Measurements from ENCODE around the gene DNASE1L1. TPM values are rescaled to one million over a fixed set of nuclear protein-coding genes. Genes with fewer than 3 reads are reported as not detected.

DNASE1L1 gene
- total RNA-seq, 1 donor from 2014 or later: 14.2 TPM

GRCh38 chrX:154452823-154453222 is 43.8 kb upstream of the DNASE1L1 start:
- Histone ChIP-seq H3K4me2 (no peak overlapping the region), H3K27ac (no peak overlapping the region)
- TF ChIP-seq EZH2 (IDR thresholded peaks at IDR 0.05): no peak
- no peak for TF ChIP-seq EZH2phosphoT487 (IDR thresholded peaks at IDR 0.05)
- no peak for TF ChIP-seq CTCF (IDR thresholded peaks at IDR 0.05)

GRCh38 chrX:154450312-154450711 is 41.3 kb upstream of the DNASE1L1 start:
- peaks cover 20% of the 10 kb centered on the region for H3K9me3 Mint-ChIP-seq
- H3K36me3 Mint-ChIP-seq: peaks cover 11% of the 10 kb centered on the region
- H3K27me3 ChIP-seq: no peaks in the 10 kb centered on the region
- no peak overlapping the region for H3K4me3 Mint-ChIP-seq
- no peak overlapping the region for H3K27ac ChIP-seq
- H3K4me1 ChIP-seq: no peaks in the 10 kb centered on the region
- TF ChIP-seq CTCF (IDR thresholded peaks at IDR 0.05): no peak
- TF ChIP-seq EZH2phosphoT487 (IDR thresholded peaks at IDR 0.05): no peak
- no peak for TF ChIP-seq EZH2 (IDR thresholded peaks at IDR 0.05)
- H2AFZ ChIP-seq (replicated peaks): no peak overlapping the region
- H3K4me3 ChIP-seq: no peak overlapping the region
- H3K9me3 ChIP-seq (ENCODE audit: low read depth): no peaks in the 10 kb centered on the region
- H3F3A ChIP-seq (ENCODE audit: low read depth): no peaks in the 10 kb centered on the region
- DNase-seq (ENCODE audit: low spot score): no peak
- no peak overlapping the region for H3K4me2 ChIP-seq
- no peaks in the 10 kb centered on the region for H3K36me3 ChIP-seq
- H3K9ac ChIP-seq: no peak overlapping the region
- peaks cover 15% of the 10 kb centered on the region for H3K27me3 Mint-ChIP-seq (ENCODE audit: insufficient read depth, low read depth)
- H3K27ac Mint-ChIP-seq: no peak overlapping the region
- H4K20me1 ChIP-seq (ENCODE audit: low read depth): no peaks in the 10 kb centered on the region
- peaks cover 3% of the 10 kb centered on the region for H3K79me2 ChIP-seq (ENCODE audit: low read depth)
- H3K4me1 Mint-ChIP-seq: no peaks in the 10 kb centered on the region

More at GRCh38 chrX:154452823-154453222, 43.8 kb upstream of the DNASE1L1 start:
- peaks cover 6% of the 10 kb centered on the region for H3F3A ChIP-seq (ENCODE audit: low read depth)
- no peak for DNase-seq (ENCODE audit: low spot score)
- H4K20me1 ChIP-seq (ENCODE audit: low read depth): no peaks in the 10 kb centered on the region
- H3K27ac Mint-ChIP-seq: no peak overlapping the region
- H3K9me3 ChIP-seq (ENCODE audit: low read depth): no peaks in the 10 kb centered on the region
- H3K4me3 Mint-ChIP-seq: no peak overlapping the region
- peaks cover 3% of the 10 kb centered on the region for H3K4me1 Mint-ChIP-seq
- H3K27me3 ChIP-seq: no peaks in the 10 kb centered on the region
- H3K36me3 ChIP-seq: no peaks in the 10 kb centered on the region
- peaks cover 18% of the 10 kb centered on the region for H3K27me3 Mint-ChIP-seq (ENCODE audit: insufficient read depth, low read depth)
- no peak overlapping the region for H2AFZ ChIP-seq (replicated peaks)
- no peaks in the 10 kb centered on the region for H3K79me2 ChIP-seq (ENCODE audit: low read depth)
- no peak overlapping the region for H3K4me3 ChIP-seq
- H3K9ac ChIP-seq: no peak overlapping the region
- H3K4me1 ChIP-seq: no peaks in the 10 kb centered on the region
- peaks cover 10% of the 10 kb centered on the region for H3K36me3 Mint-ChIP-seq
- H3K9me3 Mint-ChIP-seq: peaks cover 19% of the 10 kb centered on the region

GRCh38 chrX:154449618-154450017 is 40.6 kb upstream of the DNASE1L1 start:
- no peak overlapping the region for H3K4me2 ChIP-seq
- DNase-seq (ENCODE audit: low spot score): no peak
- no peaks in the 10 kb centered on the region for H3K9me3 ChIP-seq (ENCODE audit: low read depth)
- H3K9ac ChIP-seq: no peak overlapping the region
- H3K36me3 ChIP-seq: no peaks in the 10 kb centered on the region
- Mint-ChIP-seq H3K4me1 (no peaks in the 10 kb centered on the region), H3K4me3 (no peak overlapping the region), H3K36me3 (peaks cover 11% of the 10 kb centered on the region), H3K27ac (no peak overlapping the region), H3K27me3 (ENCODE audit: insufficient read depth, low read depth) (peaks cover 17% of the 10 kb centered on the region), H3K9me3 (peaks cover 19% of the 10 kb centered on the region)
- H3K79me2 ChIP-seq (ENCODE audit: low read depth): peaks cover 10% of the 10 kb centered on the region
- H3K27ac ChIP-seq: no peak overlapping the region
- H3K4me3 ChIP-seq: no peak overlapping the region
- no peaks in the 10 kb centered on the region for H3K4me1 ChIP-seq
- no peaks in the 10 kb centered on the region for H3K27me3 ChIP-seq
- no peak for TF ChIP-seq CTCF (IDR thresholded peaks at IDR 0.05)
- no peak for TF ChIP-seq EZH2 (IDR thresholded peaks at IDR 0.05)
- TF ChIP-seq EZH2phosphoT487 (IDR thresholded peaks at IDR 0.05): no peak
- H4K20me1 ChIP-seq (ENCODE audit: low read depth): peaks cover 6% of the 10 kb centered on the region
- no peak overlapping the region for H2AFZ ChIP-seq (replicated peaks)
- H3F3A ChIP-seq (ENCODE audit: low read depth): no peaks in the 10 kb centered on the region
